HG02981 (cell line): ENCODE data around the gene PHACTR3.

Experiments used
- ATAC-seq: cut with Tn5 transposase; IDR thresholded peaks from one replicate; pipeline ENCODE4 v1.9.1; 2021; ENCODE audit warnings: mild to moderate bottlenecking, moderate library complexity; ENCODE audit not compliant: unreplicated experiment

PHACTR3 gene

DNA sequence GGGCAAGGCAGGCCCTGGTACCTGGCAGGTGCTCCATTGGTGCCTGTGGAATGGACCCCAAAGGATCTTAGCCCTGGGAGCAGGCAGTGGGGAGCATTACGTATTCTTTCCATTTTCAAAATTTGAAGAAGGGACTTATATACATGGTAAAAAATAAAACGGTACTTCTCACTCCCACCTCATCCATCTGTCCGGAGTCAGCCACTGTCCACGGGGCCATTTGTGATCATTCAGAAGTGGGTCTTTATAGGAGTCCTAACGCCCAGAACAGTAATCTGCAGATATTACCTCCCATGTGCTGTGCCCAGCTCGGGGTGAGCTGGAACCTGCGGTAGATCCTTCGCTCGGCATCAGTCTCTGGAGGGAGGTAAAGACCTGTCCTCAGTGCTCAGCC lies 218.7 kb downstream of the PHACTR3 start:
- ATAC-seq, result no peak

DNA sequence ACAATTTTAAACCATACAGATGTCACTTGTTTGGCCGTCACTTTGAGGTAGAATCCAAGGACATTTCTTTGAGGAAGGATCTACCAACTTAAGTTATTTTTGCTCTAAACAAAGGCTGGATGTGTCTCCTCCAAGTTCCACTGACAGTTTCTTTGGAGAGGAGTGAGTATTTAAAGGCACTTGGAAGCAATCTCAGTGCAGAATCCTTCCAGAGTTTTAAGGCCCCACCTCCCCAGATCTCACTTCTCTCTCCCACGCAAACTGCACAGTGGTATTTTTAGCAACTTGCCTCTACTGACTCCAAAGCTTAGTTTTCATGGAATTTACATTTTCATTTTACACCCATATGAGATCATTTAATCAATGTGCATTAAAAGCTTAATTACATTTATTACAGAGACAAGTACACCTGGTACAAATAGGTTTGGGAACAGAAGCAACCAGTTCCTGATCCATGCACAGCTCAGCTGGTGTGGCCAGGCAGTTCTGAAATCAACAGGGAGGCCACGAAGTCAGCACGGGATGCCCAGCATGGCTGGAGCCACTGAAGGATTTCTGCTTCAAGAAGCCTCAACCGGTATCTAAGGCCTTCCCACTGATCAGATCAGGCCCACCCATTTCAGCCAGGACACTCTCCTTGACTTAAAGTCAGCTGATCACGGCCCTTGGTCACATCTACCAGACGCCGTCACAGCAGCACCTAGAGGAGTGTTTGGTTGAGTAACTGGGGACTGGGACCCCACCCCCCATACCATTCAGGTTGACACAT lies 219.3 kb downstream of the PHACTR3 start:
- no peak for ATAC-seq

DNA sequence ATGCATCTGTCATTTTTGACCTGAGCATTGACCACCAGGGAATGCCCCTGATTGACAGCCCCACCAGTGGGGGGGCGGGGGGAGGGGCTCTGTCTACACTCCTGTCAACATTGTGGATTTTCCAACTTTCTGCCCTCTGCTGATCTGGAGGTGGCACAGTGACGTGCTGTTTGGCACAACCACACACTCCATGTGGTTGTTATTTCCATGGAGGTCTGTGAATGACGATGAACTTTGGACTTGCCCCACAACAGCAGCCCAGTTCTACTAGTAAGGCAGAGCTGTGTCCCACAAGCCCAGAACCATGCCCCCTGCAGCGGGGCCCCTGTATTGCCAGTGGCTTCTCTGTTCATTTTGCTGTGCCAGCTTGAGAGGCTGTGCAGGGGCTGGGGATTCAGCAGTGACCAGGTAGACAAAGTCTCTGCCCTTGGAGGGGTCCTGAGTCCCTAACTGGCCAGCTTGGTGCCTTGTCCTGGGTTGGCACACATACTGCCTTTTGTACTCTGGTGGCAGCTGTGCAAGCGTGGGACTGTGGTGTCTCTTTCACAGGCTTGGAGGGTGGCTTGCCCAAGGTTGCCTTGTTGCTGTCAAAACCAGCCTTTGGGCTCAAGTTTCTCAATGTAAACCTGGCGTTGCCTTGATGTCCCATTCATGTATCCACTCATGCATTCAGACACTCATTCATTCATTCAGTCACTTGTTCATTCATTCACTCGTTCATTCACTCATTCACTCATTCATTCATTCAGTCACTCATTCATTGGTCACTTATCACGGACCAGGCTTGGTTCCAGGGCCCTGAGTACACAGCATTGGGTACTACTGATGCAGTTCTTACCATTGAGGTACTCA lies 220.6 kb downstream of the PHACTR3 start:
- no peak for ATAC-seq

DNA sequence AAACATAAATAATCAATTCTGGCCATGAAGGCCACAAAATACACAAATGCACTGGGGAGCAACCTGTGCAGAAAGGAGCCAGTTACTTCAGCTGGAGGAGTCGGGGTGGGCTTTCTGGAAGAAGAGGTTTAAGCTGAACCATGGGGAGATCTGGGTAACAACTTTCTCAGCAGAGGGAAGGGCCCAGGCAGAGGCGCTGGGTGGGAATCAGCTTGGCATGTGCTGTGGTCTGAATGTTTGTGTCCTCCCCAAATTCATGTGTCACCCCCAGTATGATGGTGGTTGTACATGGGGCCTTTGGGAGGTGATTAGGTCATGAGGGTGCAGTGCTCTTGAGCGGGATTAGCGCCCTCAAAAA lies 221.2 kb downstream of the PHACTR3 start:
- ATAC-seq, result no peak

DNA sequence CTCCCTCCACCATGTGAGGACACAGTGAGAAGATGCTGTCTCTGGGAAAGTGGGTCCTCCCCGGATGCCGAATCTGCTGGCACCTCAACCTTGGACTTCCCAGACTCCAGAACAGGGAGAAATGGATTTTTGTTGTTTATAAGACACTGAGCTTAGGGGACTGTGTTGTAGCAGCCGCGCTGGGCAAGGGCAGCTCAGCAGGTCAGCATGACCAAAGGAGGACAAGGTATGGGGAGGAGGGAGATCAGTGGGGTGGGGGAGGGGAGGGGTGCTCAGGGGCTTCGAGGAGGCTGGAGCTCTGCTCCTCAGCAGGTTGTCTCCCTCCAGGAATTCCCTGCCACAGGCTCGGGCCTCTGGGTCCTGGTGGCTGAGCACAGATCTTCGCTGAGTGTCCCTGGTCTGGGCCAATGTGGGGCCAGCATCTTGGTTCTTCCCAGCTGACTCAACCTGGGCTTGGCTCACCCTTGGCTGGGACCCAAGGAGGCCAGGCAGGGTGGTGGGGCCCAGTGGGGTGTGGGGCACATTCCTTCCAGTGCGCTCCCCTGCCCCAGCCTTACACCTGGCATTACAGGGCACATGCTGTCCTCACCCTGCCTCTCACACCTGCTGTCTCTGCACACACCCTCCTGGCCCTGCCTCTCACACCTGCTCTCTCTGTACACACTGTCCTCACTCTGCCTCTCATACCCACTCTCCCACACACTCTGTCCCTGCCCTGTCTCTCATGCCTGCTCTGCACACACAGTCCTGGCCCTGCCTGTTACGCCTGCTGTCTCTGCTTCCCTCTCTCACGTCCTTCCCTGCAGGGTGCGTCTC lies 221.8 kb downstream of the PHACTR3 start:
- ATAC-seq, result no peak

DNA sequence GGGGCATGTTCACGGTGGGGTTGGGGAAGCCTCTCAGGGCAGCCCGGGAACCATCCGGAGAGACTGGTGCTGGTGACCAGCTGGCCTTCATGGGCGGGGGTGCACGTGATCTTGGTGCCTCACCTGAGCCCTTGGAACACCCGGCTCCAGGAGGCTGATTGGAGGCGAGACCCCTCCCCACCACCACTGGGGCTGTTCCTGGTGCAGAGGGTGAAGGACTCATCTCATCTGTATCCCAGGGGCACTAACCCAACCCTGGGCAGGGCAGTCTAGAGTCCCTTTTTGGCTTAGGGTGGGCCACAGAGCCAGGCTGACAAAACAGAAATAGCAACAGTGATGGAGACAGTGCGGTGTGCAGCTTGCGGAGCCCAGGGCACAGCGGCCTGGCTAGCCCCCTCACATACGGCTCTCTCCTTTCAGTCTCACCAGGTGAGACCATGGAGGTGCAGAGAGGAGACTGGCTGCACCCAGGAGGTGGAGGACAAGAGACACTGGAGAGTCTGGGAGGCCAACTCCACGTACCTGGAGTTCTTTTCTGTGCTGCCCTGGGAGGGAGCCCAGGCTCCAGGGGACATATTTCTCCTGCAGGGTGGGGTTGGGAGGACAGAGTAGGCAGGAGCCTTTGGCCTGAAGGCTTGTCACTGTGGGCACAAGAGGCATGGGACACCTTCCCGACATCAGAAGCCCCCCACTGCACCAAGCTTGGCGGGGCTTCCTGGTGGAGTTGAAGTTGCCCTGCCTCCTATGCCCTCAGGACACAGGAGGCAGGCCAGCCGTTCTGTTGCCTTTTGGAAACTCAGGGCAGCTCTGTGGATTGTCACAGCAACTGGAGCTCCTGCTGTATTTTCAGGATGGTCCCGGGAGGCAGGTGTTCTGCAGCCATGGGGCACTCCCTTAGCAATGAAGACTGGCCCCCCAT lies 223.1 kb downstream of the PHACTR3 start:
- ATAC-seq, result no peak

DNA sequence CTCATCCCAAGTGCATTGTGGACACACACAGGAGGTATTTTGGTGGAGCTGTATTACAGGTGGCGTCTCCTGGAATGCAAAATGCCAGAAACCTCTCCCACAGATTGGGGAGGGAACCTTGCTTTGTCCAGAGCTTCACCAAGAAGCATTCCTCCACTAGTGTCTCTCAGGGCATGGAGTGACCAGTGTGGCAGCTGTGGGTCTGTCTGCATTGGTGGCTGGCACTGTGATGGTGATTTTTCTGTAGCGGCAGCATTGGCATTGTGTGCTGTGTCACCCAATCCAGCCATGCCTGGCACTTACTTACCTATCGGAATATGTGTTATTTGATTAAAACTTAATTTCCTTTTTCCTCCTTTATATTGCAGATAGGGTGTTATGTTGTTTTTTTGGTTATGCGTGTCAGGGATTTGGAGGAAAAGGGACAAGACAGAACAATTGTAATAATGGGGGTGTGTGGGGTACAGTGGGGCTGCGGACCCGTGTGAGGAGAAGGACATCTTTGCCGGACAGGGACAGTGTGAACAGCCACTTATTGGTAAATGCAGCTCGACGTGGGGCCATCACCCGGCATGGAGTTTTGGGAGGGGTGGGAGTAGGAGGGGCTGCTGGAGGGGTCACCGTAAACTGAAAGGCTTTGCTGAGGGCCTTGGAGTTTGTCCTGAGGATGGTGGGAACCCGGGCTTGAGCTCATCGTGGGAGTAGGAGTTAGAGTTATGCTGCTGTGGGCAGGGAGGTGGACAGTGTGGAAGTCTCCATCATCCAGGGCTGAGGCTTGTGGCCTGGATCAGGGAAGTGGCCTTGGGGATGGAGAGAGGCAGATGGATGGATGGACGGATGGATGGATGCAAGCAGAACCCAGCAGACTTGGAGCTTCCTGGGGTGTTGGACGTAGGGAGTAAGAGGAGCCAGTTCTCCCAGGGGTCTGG lies 224.0 kb downstream of the PHACTR3 start:
- ATAC-seq, result no peak

DNA sequence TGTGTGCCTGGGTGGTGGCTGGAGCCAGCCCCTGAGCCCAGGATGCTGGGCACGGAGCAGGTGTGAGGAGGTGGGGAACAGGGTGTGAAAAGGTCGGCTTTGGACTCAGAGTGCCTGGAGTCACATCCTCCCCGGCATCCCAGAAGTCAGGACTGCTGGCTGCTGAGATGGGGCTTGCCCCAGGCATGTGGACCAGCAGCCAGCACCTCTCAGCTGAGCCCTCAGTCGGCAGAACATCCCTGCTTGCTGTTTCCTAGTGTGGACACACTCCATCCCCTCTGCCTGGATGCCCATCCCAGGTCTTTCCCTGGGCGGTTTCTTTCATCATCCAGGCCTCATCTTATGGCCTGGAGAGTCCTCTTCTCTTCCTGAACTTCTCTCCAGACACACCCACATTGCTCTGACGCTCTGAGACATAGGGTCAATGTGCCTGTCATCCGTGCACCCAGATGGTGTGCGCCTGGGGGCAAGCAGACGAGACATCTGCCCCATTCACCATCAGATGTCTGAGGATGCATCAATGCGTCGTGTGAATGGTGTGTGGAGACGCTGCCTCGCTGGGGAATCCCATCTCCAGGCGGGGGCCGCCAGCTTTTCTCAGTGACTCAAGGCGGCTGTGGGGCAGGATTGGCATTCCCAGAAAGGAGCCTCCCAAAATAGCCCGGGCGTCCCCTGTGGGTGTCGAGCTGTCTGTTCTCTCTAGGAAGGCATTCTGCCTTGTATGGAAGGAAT lies 224.9 kb downstream of the PHACTR3 start:
- ATAC-seq, result no peak

DNA sequence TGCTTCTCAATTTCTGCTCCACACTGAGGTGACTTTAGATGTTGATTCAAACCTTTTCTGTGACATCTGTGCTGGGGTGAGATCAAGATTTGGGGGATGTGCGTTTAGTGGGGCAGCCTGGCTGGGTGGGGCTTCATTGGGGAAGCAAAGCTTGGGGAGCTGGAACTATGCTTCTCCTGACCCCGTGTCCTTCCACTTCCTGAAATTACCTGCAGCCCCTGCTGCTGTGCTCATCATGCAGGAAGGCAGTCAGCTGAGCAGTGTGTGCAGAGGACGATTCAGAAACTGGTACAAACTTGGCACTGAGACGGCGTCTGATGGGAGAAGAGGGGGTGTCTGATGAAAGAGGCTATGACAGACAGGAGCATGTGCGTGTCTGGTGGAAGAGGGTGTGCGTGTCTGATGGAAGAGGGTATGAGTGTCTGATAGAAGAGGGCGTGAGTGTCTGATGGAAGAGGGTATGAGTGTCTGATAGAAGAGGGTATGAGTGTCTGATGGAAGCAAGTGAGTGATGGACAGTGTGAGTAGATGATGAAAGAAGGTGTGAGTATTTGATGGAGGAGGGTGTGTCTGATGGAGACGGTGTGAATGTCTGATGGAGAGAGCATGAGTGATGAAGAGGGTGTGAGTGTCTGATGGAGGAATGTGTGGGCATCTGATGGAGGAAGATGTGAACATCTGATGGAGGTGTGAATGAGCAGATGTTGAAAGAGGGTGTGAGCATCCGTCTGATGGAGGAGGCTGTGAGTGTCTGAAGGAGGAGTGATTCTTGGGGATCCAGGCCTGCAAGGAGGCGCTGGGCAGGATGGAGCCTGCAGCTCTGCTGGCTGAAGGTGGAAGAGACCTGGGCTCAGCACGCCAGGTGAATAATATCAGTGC lies 225.7 kb downstream of the PHACTR3 start:
- no peak for ATAC-seq

DNA sequence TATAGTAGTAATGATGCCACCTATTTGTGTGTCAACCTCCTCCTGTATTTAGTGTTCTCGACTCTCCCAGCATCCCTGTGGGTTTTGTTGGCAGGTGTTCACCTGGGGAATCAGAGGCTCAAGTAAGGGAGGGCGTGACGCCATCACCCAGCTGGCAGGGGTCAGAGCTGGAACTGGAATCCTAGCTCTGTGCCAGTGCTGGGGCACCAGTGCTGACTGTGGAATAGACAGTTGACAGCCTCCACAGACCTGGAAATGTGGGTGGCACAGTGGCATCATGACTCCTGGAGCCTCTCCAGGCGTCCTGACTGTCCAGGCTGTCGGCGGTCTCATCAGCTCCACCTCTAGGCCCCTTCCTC lies 226.3 kb downstream of the PHACTR3 start:
- no peak for ATAC-seq

DNA sequence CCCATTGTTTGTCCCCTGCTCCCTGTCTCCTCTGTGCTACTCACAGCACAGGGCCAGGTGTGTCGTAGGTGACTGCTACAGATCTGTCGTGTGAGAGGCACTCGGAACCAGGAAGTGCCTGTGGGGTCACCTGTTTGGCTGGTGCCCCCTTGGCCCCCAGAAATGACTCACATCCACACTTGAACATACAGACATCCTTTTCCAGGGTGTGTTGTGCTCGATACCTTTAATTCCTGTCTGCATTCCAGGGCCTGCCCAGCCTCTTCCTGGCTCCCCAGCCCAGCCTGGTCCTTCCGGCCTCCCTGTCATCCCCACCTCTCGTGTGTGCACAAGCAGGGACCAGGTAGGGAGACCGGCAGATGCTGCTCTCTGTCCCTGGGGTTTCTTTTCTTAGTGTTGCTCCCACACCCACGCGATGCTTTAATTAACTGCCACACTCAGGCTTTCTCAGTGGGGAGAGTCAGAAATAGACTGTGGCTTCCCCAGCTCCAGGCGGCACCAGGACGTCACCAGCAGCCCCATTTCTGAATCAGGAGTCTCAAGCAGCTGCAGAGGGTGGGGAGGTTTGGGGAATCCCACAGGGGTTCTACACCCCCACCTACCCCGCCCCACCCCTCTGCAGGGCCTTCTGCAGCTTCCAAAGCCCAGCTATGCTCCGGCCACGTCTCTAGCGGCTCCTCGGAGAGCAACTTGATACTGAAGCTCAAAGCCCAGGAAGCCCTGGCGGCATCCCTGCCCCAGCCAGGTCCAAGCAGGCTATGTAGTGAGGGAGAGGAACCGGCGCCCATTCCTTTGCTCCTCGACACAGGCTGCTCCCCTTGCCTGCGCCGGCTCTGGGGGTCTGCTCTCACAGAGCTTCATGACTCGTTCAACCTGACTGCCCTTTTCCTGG lies 226.9 kb downstream of the PHACTR3 start:
- ATAC-seq, result no peak

DNA sequence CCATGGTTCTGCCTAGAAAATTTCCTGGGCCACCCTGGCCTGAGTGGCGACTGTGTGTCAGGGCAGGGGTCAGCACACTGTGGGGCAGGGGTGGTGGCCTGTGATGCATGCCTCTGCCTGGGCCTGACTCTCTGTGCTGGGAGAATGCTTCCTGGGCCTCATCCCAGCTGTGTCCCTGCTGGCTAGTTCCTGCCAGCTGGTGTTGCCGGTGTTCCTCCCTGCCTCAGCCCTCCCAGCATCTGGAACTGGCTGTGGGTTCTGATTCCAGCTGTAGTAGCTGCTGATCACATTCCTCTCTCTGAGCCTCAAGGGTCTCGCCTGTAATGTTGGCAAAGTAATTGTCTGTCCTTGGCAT lies 227.6 kb downstream of the PHACTR3 start:
- no peak for ATAC-seq

DNA sequence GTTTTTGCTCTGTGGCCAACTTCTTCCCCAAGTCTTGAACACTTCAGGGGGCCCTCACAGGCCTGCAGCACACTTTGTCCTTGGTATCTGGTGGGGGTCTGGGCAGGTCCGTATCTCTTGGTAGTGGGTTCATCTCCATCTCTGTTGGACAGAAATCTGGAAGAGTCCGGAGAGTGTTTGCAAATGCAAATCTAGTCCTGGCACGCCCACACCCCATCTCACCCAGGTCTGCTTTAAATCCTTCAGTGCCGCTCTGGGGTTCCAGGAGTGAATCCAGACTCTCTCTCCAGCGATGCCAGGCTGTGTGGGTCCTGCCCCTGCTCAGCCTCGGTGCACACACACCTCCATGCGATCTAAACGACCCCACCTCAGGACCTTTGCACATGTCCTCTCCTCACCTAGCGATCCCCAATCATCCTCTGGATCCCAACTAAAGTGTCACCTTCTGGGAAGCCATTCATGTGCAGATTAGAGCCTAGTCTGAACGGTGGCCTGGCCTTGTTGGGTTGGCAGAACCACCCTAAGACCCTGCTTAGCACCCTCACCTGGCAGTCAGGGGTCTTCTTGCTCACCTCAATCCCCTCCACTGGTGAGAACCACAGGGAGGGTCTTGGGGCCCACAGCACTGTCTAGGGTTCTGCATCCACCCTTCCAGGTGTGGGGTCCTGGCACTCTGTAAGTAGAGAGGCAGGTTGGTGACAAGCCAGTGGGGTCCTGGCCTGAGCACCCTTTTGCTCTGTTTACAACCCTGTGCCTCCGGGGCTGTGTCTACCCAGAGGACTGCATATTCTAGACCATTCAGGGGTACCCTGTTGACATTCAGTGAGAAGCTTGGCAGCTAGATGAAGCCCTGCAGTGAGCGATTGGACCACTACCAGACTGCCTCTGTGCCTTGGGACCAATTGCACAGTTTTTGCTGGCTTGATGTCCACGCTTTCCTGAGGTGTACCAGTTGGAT lies 228.3 kb downstream of the PHACTR3 start:
- no peak for ATAC-seq

DNA sequence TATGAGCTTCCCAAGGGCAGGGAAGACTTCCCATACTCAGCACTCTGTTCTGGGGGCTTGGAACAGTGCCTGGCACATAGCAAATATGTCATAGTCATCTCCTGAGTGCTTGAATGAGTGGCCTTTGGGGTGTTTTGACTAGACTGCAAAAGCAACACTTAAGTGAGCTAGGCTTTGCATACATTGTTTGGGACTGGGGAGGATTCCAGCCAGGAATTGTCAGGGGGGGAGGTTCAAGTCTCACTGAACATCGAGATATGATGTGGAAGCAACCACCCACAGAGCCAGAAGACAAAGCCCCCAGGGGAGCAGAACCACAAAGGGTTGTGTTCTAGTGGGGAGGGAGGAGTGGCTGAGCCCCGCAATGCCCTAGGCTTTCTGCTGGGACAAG lies 230.7 kb downstream of the PHACTR3 start:
- no peak for ATAC-seq

DNA sequence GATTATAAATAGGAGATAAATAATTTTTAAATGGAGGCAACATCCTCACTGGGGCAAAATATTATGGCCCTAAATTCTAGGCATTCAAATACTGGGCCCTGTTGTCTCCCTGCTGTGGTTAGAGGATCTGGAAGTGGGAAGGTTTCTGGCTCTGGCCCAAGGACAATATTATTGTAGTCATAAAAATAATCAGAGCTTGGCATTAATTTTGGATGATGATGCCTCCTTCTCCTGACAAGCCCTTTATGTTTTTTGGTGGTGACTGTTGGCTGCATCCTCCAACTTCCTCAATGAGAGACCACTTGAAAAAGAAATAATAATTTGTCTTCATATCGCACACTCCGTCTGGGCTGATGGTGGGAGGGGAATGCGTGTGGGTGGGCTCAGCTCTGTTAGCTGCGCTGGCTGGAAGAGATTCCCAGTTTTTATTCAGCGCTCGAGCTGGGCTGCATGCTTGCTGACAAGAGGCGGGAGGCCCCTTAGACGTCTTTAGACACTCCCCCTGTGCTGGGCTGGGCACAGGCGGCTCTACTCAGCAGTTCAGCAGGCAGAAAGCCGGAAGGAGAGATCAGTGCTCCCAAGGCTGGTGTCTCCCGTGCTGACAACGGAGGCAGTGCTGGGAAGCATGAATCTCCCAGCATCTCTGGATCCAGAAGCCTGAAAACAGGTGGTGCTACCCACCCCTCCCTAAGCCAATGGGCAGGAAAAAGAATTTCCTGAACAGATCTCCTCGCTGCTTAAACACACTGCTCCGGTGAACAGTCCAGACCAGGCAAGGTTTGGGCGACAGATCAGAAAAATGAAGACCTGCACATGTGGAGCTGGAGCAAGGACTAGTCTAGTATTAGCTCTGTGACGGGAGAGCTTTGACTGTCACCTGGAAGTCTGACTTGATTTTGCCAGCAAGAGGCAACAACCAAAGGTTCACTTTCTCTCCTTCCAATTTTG lies 231.4 kb downstream of the PHACTR3 start:
- ATAC-seq, result no peak
